Activated naive CD4-positive, alpha-beta T cell treated with Interleukin-2 at 50 U/mL for 16 hours (primary cell): ENCODE results near the gene SCN4B.

Source experiments
- DNase-seq: peaks from one replicate; pipeline ENCODE4 v3.0.0-alpha.2; 2020

The SCN4B gene

GRCh38 chr11:118172356-118172755 lies 19.7 kb upstream of the SCN4B start:
- no peak for DNase-seq

- DNase-seq, result peak; percentile 72
These were observed 18.8 kb upstream of the SCN4B start for GRCh38 chr11:118171269-118172062.

- DNase-seq, result no peak
These were observed 18.3 kb upstream of the SCN4B start for GRCh38 chr11:118170882-118171268.

- DNase-seq, result no peak
These were observed 17.6 kb upstream of the SCN4B start for GRCh38 chr11:118170231-118170630.

GRCh38 chr11:118169300-118170140 lies 16.9 kb upstream of the SCN4B start:
- DNase-seq, result no peak

- no peak for DNase-seq
These were observed 16.1 kb upstream of the SCN4B start for GRCh38 chr11:118168751-118169150.

GRCh38 chr11:118168316-118168715 lies 15.7 kb upstream of the SCN4B start:
- no peak for DNase-seq

GRCh38 chr11:118167906-118168305 lies 15.3 kb upstream of the SCN4B start:
- no peak for DNase-seq

GRCh38 chr11:118167253-118167652 lies 14.6 kb upstream of the SCN4B start:
- DNase-seq, result no peak

- no peak for DNase-seq
These were observed 14.0 kb upstream of the SCN4B start for GRCh38 chr11:118166641-118167040.

GRCh38 chr11:118164885-118165284 lies 12.3 kb upstream of the SCN4B start:
- no peak for DNase-seq

- no peak for DNase-seq
These were observed 10.9 kb upstream of the SCN4B start for GRCh38 chr11:118163494-118163893.

GRCh38 chr11:118162846-118163245 lies 10.2 kb upstream of the SCN4B start:
- DNase-seq, result no peak

GRCh38 chr11:118161786-118162185 lies 9.2 kb upstream of the SCN4B start:
- no peak for DNase-seq

GRCh38 chr11:118157186-118157895 lies 4.7 kb upstream of the SCN4B start:
- DNase-seq, result no peak

GRCh38 chr11:118156531-118157185 lies 4.0 kb upstream of the SCN4B start:
- DNase-seq, result peak; percentile 13

- DNase-seq, result no peak
These were observed 3.3 kb upstream of the SCN4B start for GRCh38 chr11:118155776-118156530.

GRCh38 chr11:118154641-118155040 lies 2.0 kb upstream of the SCN4B start:
- no peak for DNase-seq

GRCh38 chr11:118153976-118154375 lies 1.4 kb upstream of the SCN4B start:
- DNase-seq, result no peak

- DNase-seq, result no peak
These were observed 893 bp upstream of the SCN4B start for GRCh38 chr11:118153516-118153915.

GRCh38 chr11:118152020-118152551 lies 537 bp downstream of the SCN4B start:
- no peak for DNase-seq

- DNase-seq, result no peak
These were observed 1.2 kb downstream of the SCN4B start for GRCh38 chr11:118151431-118151830.
